HepG2 (cell line): ENCODE results near the gene ZNF618. TPM values are rescaled to one million over a fixed set of nuclear protein-coding genes. Genes with fewer than 3 reads are reported as not detected.

Experiments used
- ATF6 ChIP-seq: sonication (generic); formaldehyde crosslinking; conservative IDR thresholded peaks from 2 replicates; pipeline ENCODE4 v1.4.0; 2020; ENCODE audit warnings: missing genetic modification reagents
- FOXM1 ChIP-seq: sonication (generic); formaldehyde crosslinking; IDR thresholded peaks from 2 replicates; pipeline ENCODE4 v1.5.0; 2020; ENCODE audit warnings: missing genetic modification reagents
- HDAC1 ChIP-seq: sonication (generic); formaldehyde crosslinking; IDR thresholded peaks from 2 replicates; pipeline ENCODE4 v1.5.1; 2020; ENCODE audit warnings: mild to moderate bottlenecking, missing genetic modification reagents
- HOMEZ ChIP-seq: IDR thresholded peaks from 2 replicates; pipeline ENCODE4 v1.6.1; 2016; ENCODE audit warnings: low read depth
- KDM6A ChIP-seq: IDR thresholded peaks from 2 replicates; pipeline ENCODE4 v1.6.1; 2016; ENCODE audit warnings: low read depth
- MAFG ChIP-seq: sonication (generic); formaldehyde crosslinking; IDR thresholded peaks from 2 replicates; pipeline ENCODE4 v1.5.1; 2020; ENCODE audit warnings: mild to moderate bottlenecking, missing genetic modification reagents
- MBD4 ChIP-seq: IDR thresholded peaks from 2 replicates; pipeline ENCODE4 v1.6.1; 2012; ENCODE audit warnings: low read length, inconsistent platforms, borderline replicate concordance
- NCOA2 ChIP-seq: sonication (generic); formaldehyde crosslinking; IDR thresholded peaks from 2 replicates; pipeline ENCODE4 v1.8.0; 2022; ENCODE audit warnings: inconsistent platforms
- NFATC3 ChIP-seq: sonication (generic); formaldehyde crosslinking; IDR thresholded peaks from 2 replicates; pipeline ENCODE4 v1.5.1; 2020; ENCODE audit warnings: mild to moderate bottlenecking, missing genetic modification reagents
- NFRKB ChIP-seq: fragments of 450-650 bp; IDR thresholded peaks from 2 replicates; pipeline ENCODE4 v1.6.1; 2017
- PAXIP1 ChIP-seq: sonication (generic); formaldehyde crosslinking; conservative IDR thresholded peaks from 2 replicates; pipeline ENCODE4 v1.4.0; 2020; ENCODE audit warnings: mild to moderate bottlenecking, missing genetic modification reagents, moderate library complexity
- REPIN1 ChIP-seq: sonication (generic); formaldehyde crosslinking; IDR thresholded peaks from 2 replicates; pipeline ENCODE4 v1.8.0; 2022; ENCODE audit warnings: missing genetic modification reagents, low read depth, mild to moderate bottlenecking, borderline replicate concordance
- THAP8 ChIP-seq: sonication (generic); formaldehyde crosslinking; IDR thresholded peaks from 2 replicates; pipeline ENCODE4 v1.5.1; 2020; ENCODE audit warnings: missing genetic modification reagents, mild to moderate bottlenecking, borderline replicate concordance
- THRA ChIP-seq: sonication (generic); formaldehyde crosslinking; IDR thresholded peaks from 2 replicates; pipeline ENCODE4 v1.4.0; 2020; ENCODE audit warnings: missing genetic modification reagents, borderline replicate concordance
- ZMYM4 ChIP-seq: sonication (generic); formaldehyde crosslinking; IDR thresholded peaks from 2 replicates; pipeline ENCODE4 v1.8.1; 2023; ENCODE audit warnings: mild to moderate bottlenecking, missing genetic modification reagents
- ZNF101 ChIP-seq: sonication (generic); formaldehyde crosslinking; IDR thresholded peaks from 2 replicates; pipeline ENCODE4 v1.4.0; 2020; ENCODE audit warnings: mild to moderate bottlenecking, low read depth, missing genetic modification reagents, borderline replicate concordance
- ZNF546 ChIP-seq: sonication (generic); formaldehyde crosslinking; conservative IDR thresholded peaks from 2 replicates; pipeline ENCODE4 v1.8.1; 2023; ENCODE audit warnings: mild to moderate bottlenecking, missing genetic modification reagents
- ZNF740 ChIP-seq: sonication (generic); formaldehyde crosslinking; IDR thresholded peaks from 2 replicates; pipeline ENCODE4 v1.4.0; 2020; ENCODE audit warnings: missing genetic modification reagents
- ZNF761 ChIP-seq: sonication (generic); formaldehyde crosslinking; conservative IDR thresholded peaks from 2 replicates; pipeline ENCODE4 v1.4.0; 2020; ENCODE audit warnings: mild to moderate bottlenecking, missing genetic modification reagents
- ZSCAN21 ChIP-seq: sonication (generic); formaldehyde crosslinking; IDR thresholded peaks from 2 replicates; pipeline ENCODE4 v1.8.0; 2022; ENCODE audit warnings: mild to moderate bottlenecking, missing genetic modification reagents, moderate library complexity, borderline replicate concordance
- polyA plus RNA-seq, 8 experiments: library from polyadenylated mRNA; depleted of rRNA in 3 of 8; stranded (reverse) in 7 of 8; unstranded in 1 of 8; fragments of >200 nt; fragmentation: Illumina TruSeq in 4 of 8; extraction: Trizol in 4 of 8; gene quantifications; 2 replicates each; pipeline versions ENCODE4 v1.2.1 to v1.2.3, GENCODE V29; 2011 to 2016; ENCODE audit warnings: low read depth in 4 of 8, missing spikeins in 1 of 8, mixed read lengths in 1 of 8; ENCODE audit not compliant: insufficient read depth in 1 of 8
- total RNA-seq, 5 experiments: library from RNA; depleted of rRNA; stranded (reverse); fragments of >200 nt; fragmentation: Illumina TruSeq; extraction: Trizol; gene quantifications; 2 replicates each; pipeline ENCODE4 v1.2.3, GENCODE V29; 2016; ENCODE audit warnings: low read depth in 1 of 5

Gene ZNF618
- total and polyA plus RNA-seq, 2 of the 13 experiments (the other 11 are each of a cell fraction or from before 2014, with no cell fraction given): 0.07 TPM

GRCh38 chr9:114082017-114082762 lies 206.1 kb downstream of the ZNF618 start (continued):
- peak; percentile 75 for TF ChIP-seq PAXIP1 (CRISPR knock-in tag)
- TF ChIP-seq NCOA2 (CRISPR knock-in tag): peak; percentile 82
- 0 out of 2 replicates have a peak, but pooled peaks have one; percentile 17 for TF ChIP-seq NFATC3
- peak; percentile 91 for TF ChIP-seq REPIN1 (CRISPR knock-in tag)
- TF ChIP-seq THAP8 (CRISPR knock-in tag): no peak
- TF ChIP-seq FOXM1 (CRISPR knock-in tag): no peak
- TF ChIP-seq ZMYM4 (CRISPR knock-in tag): peak; percentile 82
- TF ChIP-seq ATF6 (CRISPR knock-in tag): no peak; the same call in 1 of the 2 replicates
- no peak for TF ChIP-seq MBD4
- TF ChIP-seq ZNF761: 0 out of 2 replicates have a peak, but pooled peaks have one; percentile 38
- peak; percentile 60; the same call in 1 of the 2 replicates for TF ChIP-seq THRA (CRISPR knock-in tag)
- TF ChIP-seq KDM6A (CRISPR knock-in tag): peak; percentile 65
- TF ChIP-seq HOMEZ: no peak
- no peak for TF ChIP-seq ZNF101 (CRISPR knock-in tag)
- no peak for TF ChIP-seq MAFG (CRISPR knock-in tag)
- TF ChIP-seq ZNF546 (CRISPR knock-in tag): peak; percentile 52; the same call in 1 of the 2 replicates
- peak; percentile 75 for TF ChIP-seq HDAC1
- no peak for TF ChIP-seq NFRKB
- peak; percentile 56 for TF ChIP-seq ZSCAN21
- 0 out of 2 replicates have a peak, but pooled peaks have one; percentile 25 for TF ChIP-seq ZNF740 (CRISPR knock-in tag)
